GM21381 (cell line): ENCODE results near the gene CDC42BPA.
"Not testable (repeated sequence)": the region's sequence is repeated elsewhere in the genome, so short reads cannot be mapped to it uniquely, and the experiment has no call there.

Source experiments
- ATAC-seq: cut with Tn5 transposase; IDR thresholded peaks from one replicate; pipeline ENCODE4 v1.9.1; 2021; ENCODE audit warnings: mild to moderate bottlenecking, moderate library complexity; ENCODE audit not compliant: unreplicated experiment

The CDC42BPA gene

GRCh38 chr1:227308367-227309336 is 9.6 kb downstream of the CDC42BPA start:
- ATAC-seq = no peak

GRCh38 chr1:227306689-227307088 is 11.6 kb downstream of the CDC42BPA start:
- no peak for ATAC-seq

- no peak for ATAC-seq
These were observed 12.2 kb downstream of the CDC42BPA start for GRCh38 chr1:227305894-227306626.

GRCh38 chr1:227304665-227305064 is 13.6 kb downstream of the CDC42BPA start:
- no peak for ATAC-seq

GRCh38 chr1:227303662-227304061 is 14.6 kb downstream of the CDC42BPA start:
- ATAC-seq = no peak

- no peak for ATAC-seq
These were observed 17.6 kb downstream of the CDC42BPA start for GRCh38 chr1:227300682-227301081.

GRCh38 chr1:227299688-227300087 is 18.6 kb downstream of the CDC42BPA start:
- no peak for ATAC-seq

- ATAC-seq = no peak
These were observed 19.1 kb downstream of the CDC42BPA start for GRCh38 chr1:227299241-227299627.

- no peak for ATAC-seq
These were observed 19.6 kb downstream of the CDC42BPA start for GRCh38 chr1:227298512-227299240.

- ATAC-seq = no peak
These were observed 21.1 kb downstream of the CDC42BPA start for GRCh38 chr1:227297073-227297793.

GRCh38 chr1:227295609-227296008 is 22.7 kb downstream of the CDC42BPA start:
- ATAC-seq = no peak

GRCh38 chr1:227285745-227286144 is 32.5 kb downstream of the CDC42BPA start:
- ATAC-seq = no peak

- no peak for ATAC-seq
These were observed 36.9 kb downstream of the CDC42BPA start for GRCh38 chr1:227281371-227281770.

GRCh38 chr1:227280836-227281235 is 37.5 kb downstream of the CDC42BPA start:
- no peak for ATAC-seq

- ATAC-seq = not testable (repeated sequence)
These were observed 42.1 kb downstream of the CDC42BPA start for GRCh38 chr1:227276156-227276693.

- ATAC-seq = no peak
These were observed 44.7 kb downstream of the CDC42BPA start for GRCh38 chr1:227273557-227273956.

GRCh38 chr1:227272428-227272827 is 45.9 kb downstream of the CDC42BPA start:
- ATAC-seq = no peak

- ATAC-seq = no peak
These were observed 47.7 kb downstream of the CDC42BPA start for GRCh38 chr1:227270554-227270953.

GRCh38 chr1:227268943-227269342 is 49.3 kb downstream of the CDC42BPA start:
- no peak for ATAC-seq

- ATAC-seq = no peak
These were observed 52.4 kb downstream of the CDC42BPA start for GRCh38 chr1:227265891-227266290.
